ENCODE results near the gene KLHL29.

The KLHL29 gene

DNA sequence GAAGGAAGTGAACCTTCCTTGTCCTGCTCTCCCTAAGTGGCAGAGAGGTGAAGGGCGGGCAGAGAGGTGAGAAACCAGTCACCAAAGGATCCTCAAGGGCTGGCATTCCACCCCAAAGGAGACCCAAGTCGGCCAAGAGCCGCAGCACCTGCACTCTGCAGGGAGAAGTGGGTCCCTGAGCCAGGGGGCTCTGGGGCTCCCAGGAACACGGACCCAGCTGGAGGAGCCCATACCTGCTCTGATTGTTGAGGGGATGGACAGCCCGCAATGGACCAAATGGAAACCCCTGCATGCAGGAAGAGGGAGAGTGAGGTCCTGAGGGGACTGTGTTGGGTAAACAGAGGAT lies 308.6 kb downstream of the KLHL29 start:
- Histone ChIP-seq H3K4me3 (ENCODE audit: low read depth in 1 of 2, low read length in 2 of 2) (no peak overlapping the region), H3K27ac (ENCODE audit: low read length) (no peak overlapping the region), H3K27me3 (ENCODE audit: low read depth, low read length) (no peaks in the 10 kb centered on the region), H3K4me1 (ENCODE audit: control insufficient read depth in 1 of 2, insufficient read depth in 2 of 2, low read length in 2 of 2) (peaks cover 4 to 7% of the 10 kb centered on the region in 2 donors), H3K36me3 (ENCODE audit: control insufficient read depth in 1 of 2, insufficient read depth in 2 of 2, low read length in 2 of 2) (peaks cover 4 to 69% of the 10 kb centered on the region in 2 donors), H3K9me3 (ENCODE audit: control insufficient read depth in 1 of 2, low read length in 2 of 2) (no peaks in the 10 kb centered on the region)

DNA sequence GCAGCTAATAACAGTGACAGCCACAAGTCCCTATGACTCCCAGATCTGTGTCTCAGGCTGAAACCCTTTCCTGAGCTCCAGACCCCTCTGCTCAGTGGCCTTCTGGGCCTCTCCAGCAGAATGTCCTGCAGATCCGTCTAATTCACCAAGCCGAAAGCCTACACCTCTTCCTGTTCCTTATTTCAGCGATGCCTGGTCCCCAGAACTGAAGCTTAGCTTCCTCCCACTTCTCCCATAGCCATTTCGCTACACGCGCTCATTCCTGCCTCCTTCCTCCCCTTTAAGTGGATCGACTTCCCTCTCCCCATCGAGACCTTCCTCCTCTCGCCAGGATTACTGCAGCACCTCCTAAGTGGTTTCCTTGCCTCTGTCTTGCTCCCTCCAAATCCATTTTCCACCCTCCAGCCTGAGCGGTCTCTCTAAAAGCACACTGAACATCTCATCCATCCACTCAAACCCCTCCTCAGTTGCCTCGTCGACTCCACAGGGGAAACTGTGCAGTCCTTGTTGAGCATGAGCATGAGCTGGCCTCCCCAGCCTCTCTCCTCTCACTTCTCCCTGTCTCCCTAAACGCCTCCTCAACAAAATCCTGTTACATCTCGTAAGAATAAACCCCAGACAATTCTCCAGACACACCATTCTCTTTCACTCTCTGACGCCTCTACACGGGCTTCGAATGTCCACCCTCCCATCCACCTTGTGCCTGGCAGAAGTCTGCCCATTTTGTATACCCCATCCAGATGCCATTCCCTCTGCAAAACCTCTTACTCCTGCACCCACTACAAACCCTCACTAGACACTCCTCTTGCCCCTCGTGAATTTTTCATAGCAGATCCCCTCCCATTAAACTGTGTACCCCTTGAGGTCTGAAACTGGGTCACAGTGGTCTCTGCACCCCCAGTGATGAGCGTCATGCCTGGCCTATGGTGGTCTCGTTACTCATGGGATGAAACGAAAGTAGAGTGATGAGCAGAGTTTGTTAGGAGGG lies 309.4 kb downstream of the KLHL29 start:
- H3K27me3 ChIP-seq (ENCODE audit: low read depth, low read length) = no peaks in the 10 kb centered on the region
- H3K4me3 ChIP-seq (ENCODE audit: low read depth in 1 of 2, low read length in 2 of 2) = no peak overlapping the region
- H3K4me1 ChIP-seq (ENCODE audit: control insufficient read depth in 1 of 2, insufficient read depth in 2 of 2, low read length in 2 of 2) = peaks cover 4 to 15% of the 10 kb centered on the region in 2 donors
- H3K9me3 ChIP-seq (ENCODE audit: control insufficient read depth in 1 of 2, low read length in 2 of 2) = no peaks in the 10 kb centered on the region
- peaks cover 4 to 71% of the 10 kb centered on the region in 2 donors for H3K36me3 ChIP-seq (ENCODE audit: control insufficient read depth in 1 of 2, insufficient read depth in 2 of 2, low read length in 2 of 2)
- no peak overlapping the region for H3K27ac ChIP-seq (ENCODE audit: low read length)

GRCh38 chr2:23695214-23695889 lies 310.4 kb downstream of the KLHL29 start:
- H3K27me3 ChIP-seq (ENCODE audit: low read depth, low read length) = no peaks in the 10 kb centered on the region
- H3K9me3 ChIP-seq (ENCODE audit: control insufficient read depth in 1 of 2, low read length in 2 of 2) = peaks cover 0 to 5% of the 10 kb centered on the region in 2 donors
- no peak overlapping the region for H3K4me3 ChIP-seq (ENCODE audit: low read depth in 1 of 2, low read length in 2 of 2)
- H3K27ac ChIP-seq (ENCODE audit: low read length) = no peak overlapping the region
- H3K36me3 ChIP-seq (ENCODE audit: control insufficient read depth in 1 of 2, insufficient read depth in 2 of 2, low read length in 2 of 2) = peaks cover 4 to 77% of the 10 kb centered on the region in 2 donors
- peaks cover 4 to 21% of the 10 kb centered on the region in 2 donors for H3K4me1 ChIP-seq (ENCODE audit: control insufficient read depth in 1 of 2, insufficient read depth in 2 of 2, low read length in 2 of 2)

- peaks cover 4 to 77% of the 10 kb centered on the region in 2 donors for H3K36me3 ChIP-seq (ENCODE audit: control insufficient read depth in 1 of 2, insufficient read depth in 2 of 2, low read length in 2 of 2)
Measured at GRCh38 chr2:23695890-23696751, 311.1 kb downstream of the KLHL29 start.

GRCh38 chr2:23696752-23697045 lies 311.7 kb downstream of the KLHL29 start:
- H3K27ac ChIP-seq (ENCODE audit: low read length) = no peak overlapping the region
- peaks cover 4 to 21% of the 10 kb centered on the region in 2 donors for H3K4me1 ChIP-seq (ENCODE audit: control insufficient read depth in 1 of 2, insufficient read depth in 2 of 2, low read length in 2 of 2)
- H3K27me3 ChIP-seq (ENCODE audit: low read depth, low read length) = no peaks in the 10 kb centered on the region
- no peak overlapping the region for H3K4me3 ChIP-seq (ENCODE audit: low read depth in 1 of 2, low read length in 2 of 2)
- peaks cover 4 to 71% of the 10 kb centered on the region in 2 donors for H3K36me3 ChIP-seq (ENCODE audit: control insufficient read depth in 1 of 2, insufficient read depth in 2 of 2, low read length in 2 of 2)
- peaks cover 0 to 5% of the 10 kb centered on the region in 2 donors for H3K9me3 ChIP-seq (ENCODE audit: control insufficient read depth in 1 of 2, low read length in 2 of 2)

More at GRCh38 chr2:23695890-23696751, 311.1 kb downstream of the KLHL29 start:
- Histone ChIP-seq H3K27ac (ENCODE audit: low read length) (no peak overlapping the region), H3K9me3 (ENCODE audit: control insufficient read depth in 1 of 2, low read length in 2 of 2) (peaks cover 0 to 5% of the 10 kb centered on the region in 2 donors), H3K4me3 (ENCODE audit: low read depth in 1 of 2, low read length in 2 of 2) (no peak overlapping the region), H3K4me1 (ENCODE audit: control insufficient read depth in 1 of 2, insufficient read depth in 2 of 2, low read length in 2 of 2) (peaks cover 4 to 21% of the 10 kb centered on the region in 2 donors), H3K27me3 (ENCODE audit: low read depth, low read length) (no peaks in the 10 kb centered on the region)

DNA sequence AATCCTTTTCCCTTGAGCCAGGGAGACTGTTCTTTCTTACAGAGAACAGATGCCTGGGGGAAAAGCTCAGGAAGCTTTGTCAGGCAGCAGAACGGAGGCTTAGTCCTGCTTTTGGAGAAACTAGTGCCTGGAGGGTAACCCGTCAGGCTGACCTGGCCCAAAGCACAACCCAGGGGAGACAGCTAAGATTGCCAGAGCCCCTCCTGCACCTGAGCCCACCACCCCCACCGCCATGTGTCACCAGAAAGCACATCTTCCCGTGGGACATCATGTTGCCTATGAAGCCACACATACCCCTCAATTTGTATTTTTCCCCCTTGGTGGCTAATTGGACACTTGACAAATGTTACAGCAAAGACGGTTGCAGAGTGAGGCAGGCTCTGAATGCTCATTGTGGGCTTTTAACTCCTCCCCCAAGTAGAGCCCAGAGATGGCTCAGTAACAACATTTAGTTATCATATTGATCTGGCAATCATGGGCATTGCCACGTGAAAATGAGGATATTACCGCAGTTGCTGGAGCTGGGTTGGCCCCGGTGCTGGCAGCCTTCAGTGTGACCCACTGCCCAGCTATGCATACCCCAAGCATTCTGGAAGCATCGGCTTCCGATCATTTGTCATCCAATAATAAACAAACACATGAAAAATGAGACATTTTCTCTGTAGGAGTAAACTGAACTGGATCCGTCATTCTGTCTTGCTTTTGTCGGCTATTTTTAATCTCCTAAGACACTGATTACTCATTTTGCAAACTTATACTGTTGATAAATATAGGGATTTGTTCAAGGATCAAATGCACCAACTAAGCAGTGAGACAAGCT lies 312.5 kb downstream of the KLHL29 start:
- no peaks in the 10 kb centered on the region for H3K27me3 ChIP-seq (ENCODE audit: low read depth, low read length)
- peaks cover 4 to 65% of the 10 kb centered on the region in 2 donors for H3K36me3 ChIP-seq (ENCODE audit: control insufficient read depth in 1 of 2, insufficient read depth in 2 of 2, low read length in 2 of 2)
- H3K4me3 ChIP-seq (ENCODE audit: low read depth in 1 of 2, low read length in 2 of 2) = no peak overlapping the region
- H3K27ac ChIP-seq (ENCODE audit: low read length) = no peak overlapping the region
- peaks cover 4 to 21% of the 10 kb centered on the region in 2 donors for H3K4me1 ChIP-seq (ENCODE audit: control insufficient read depth in 1 of 2, insufficient read depth in 2 of 2, low read length in 2 of 2)
- peaks cover 0 to 5% of the 10 kb centered on the region in 2 donors for H3K9me3 ChIP-seq (ENCODE audit: control insufficient read depth in 1 of 2, low read length in 2 of 2)

DNA sequence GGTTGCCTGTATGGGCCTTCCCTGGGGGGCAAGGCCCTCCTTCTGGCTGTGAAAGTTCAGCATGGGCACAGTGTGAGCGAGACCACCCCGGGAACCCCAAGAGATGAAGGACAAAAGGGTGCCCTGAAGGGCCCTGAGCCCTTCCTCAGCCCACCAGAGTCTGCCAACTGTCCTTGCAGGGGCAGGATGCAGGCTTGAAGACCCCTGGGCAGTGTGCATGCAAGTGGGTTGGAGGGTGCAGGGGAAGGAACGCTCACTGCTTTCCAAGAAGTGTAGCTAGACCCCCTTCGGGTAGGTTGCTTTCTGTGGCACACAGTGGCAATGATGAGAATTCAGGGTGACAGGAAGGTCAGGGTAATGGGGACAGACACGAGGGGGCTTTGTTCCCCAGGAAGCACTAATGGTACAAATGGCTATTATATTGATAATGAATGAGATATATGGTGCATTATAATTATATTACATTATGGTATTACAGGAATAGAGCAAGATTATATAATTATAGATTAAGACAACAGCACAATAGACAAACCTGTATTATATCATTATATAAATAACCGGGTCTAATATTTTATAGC lies 313.2 kb downstream of the KLHL29 start:
- Histone ChIP-seq H3K9me3 (ENCODE audit: control insufficient read depth in 1 of 2, low read length in 2 of 2) (peaks cover 0 to 5% of the 10 kb centered on the region in 2 donors), H3K27ac (ENCODE audit: low read length) (no peak overlapping the region), H3K36me3 (ENCODE audit: control insufficient read depth in 1 of 2, insufficient read depth in 2 of 2, low read length in 2 of 2) (peaks cover 4 to 65% of the 10 kb centered on the region in 2 donors), H3K4me1 (ENCODE audit: control insufficient read depth in 1 of 2, insufficient read depth in 2 of 2, low read length in 2 of 2) (peaks cover 4 to 21% of the 10 kb centered on the region in 2 donors), H3K27me3 (ENCODE audit: low read depth, low read length) (no peaks in the 10 kb centered on the region), H3K4me3 (ENCODE audit: low read depth in 1 of 2, low read length in 2 of 2) (no peak overlapping the region)

- Histone ChIP-seq H3K27me3 (ENCODE audit: low read depth, low read length) (no peaks in the 10 kb centered on the region), H3K4me3 (ENCODE audit: low read depth in 1 of 2, low read length in 2 of 2) (no peak overlapping the region), H3K9me3 (ENCODE audit: control insufficient read depth in 1 of 2, low read length in 2 of 2) (peaks cover 0 to 5% of the 10 kb centered on the region in 2 donors), H3K36me3 (ENCODE audit: control insufficient read depth in 1 of 2, insufficient read depth in 2 of 2, low read length in 2 of 2) (peaks cover 4 to 64% of the 10 kb centered on the region in 2 donors), H3K27ac (ENCODE audit: low read length) (no peak overlapping the region), H3K4me1 (ENCODE audit: control insufficient read depth in 1 of 2, insufficient read depth in 2 of 2, low read length in 2 of 2) (peaks cover 4 to 21% of the 10 kb centered on the region in 2 donors)
Measured at GRCh38 chr2:23698721-23699579, 314.0 kb downstream of the KLHL29 start.

GRCh38 chr2:23699580-23699925 lies 314.6 kb downstream of the KLHL29 start:
- peaks cover 2 to 58% of the 10 kb centered on the region in 2 donors for H3K36me3 ChIP-seq (ENCODE audit: control insufficient read depth in 1 of 2, insufficient read depth in 2 of 2, low read length in 2 of 2)
- H3K4me3 ChIP-seq (ENCODE audit: low read depth in 1 of 2, low read length in 2 of 2) = no peak overlapping the region
- H3K4me1 ChIP-seq (ENCODE audit: control insufficient read depth in 1 of 2, insufficient read depth in 2 of 2, low read length in 2 of 2) = peaks cover 4 to 21% of the 10 kb centered on the region in 2 donors
- no peak overlapping the region for H3K27ac ChIP-seq (ENCODE audit: low read length)
- no peaks in the 10 kb centered on the region for H3K27me3 ChIP-seq (ENCODE audit: low read depth, low read length)
- H3K9me3 ChIP-seq (ENCODE audit: control insufficient read depth in 1 of 2, low read length in 2 of 2) = peaks cover 0 to 5% of the 10 kb centered on the region in 2 donors
